HL-60 (cell line): ENCODE results near the gene MALL.

Source experiments
- CTCF ChIP-seq: IDR thresholded peaks from one replicate; pipeline ENCODE4 v1.5.1; 2011; ENCODE audit warnings: low read length, control low read depth, inconsistent platforms; ENCODE audit not compliant: insufficient read depth
- GABPA ChIP-seq: IDR thresholded peaks from 2 replicates; pipeline ENCODE4 v1.6.1; 2012; ENCODE audit warnings: low read depth
- REST ChIP-seq: IDR thresholded peaks from 2 replicates; pipeline ENCODE4 v1.6.1; 2012; ENCODE audit warnings: low read depth; ENCODE audit not compliant: insufficient replicate concordance

- TF ChIP-seq CTCF (no peak), REST (no peak), GABPA (no peak)
These were observed 6.0 kb upstream of the MALL start for GRCh38 chr2:110121592-110121991.
